Peyer's patch (tissue), 4 donors: ENCODE measurements around the gene SYDE1. TPM values are rescaled to one million over a fixed set of nuclear protein-coding genes. Genes with fewer than 3 reads are reported as not detected.

Source experiments
- DNase-seq, 3 donors: peaks; one replicate each; pipeline ENCODE4 v3.0.0-alpha.2; 2017 to 2019
- H3K27ac ChIP-seq, 4 donors: fragments of 200-600 bp; sonication (generic); one replicate each; pipeline ENCODE4 v1.5.1; 2016 to 2019
- H3K27me3 ChIP-seq, 2 donors: fragments of 200-600 bp; sonication (generic); one replicate each; pipeline ENCODE4 v1.5.1; 2019
- H3K36me3 ChIP-seq, 3 donors: fragments of 200-600 bp; sonication (generic); one replicate each; pipeline ENCODE4 v1.5.1; 2016 to 2019
- H3K4me1 ChIP-seq, 4 donors: fragments of 200-600 bp; sonication (generic); one replicate each; pipeline ENCODE4 v1.5.1; 2016 to 2019
- H3K4me3 ChIP-seq, 4 donors: fragments of 200-600 bp; sonication (generic); 1 replicate in 3 of 4; 2 replicates in 1 of 4; pipeline ENCODE4 v1.5.1; 2016 to 2019; ENCODE audit warnings: mild to moderate bottlenecking in 1 of 4
- H3K9me3 ChIP-seq, 4 donors: fragments of 200-600 bp; sonication (generic); one replicate each; pipeline ENCODE4 v1.5.1; 2016 to 2019; ENCODE audit warnings: mild to moderate bottlenecking in 1 of 4
- POLR2A ChIP-seq, 2 donors: fragments of 450-650 bp; IDR thresholded peaks; one replicate each; pipeline ENCODE4 v1.5.1; 2017; ENCODE audit warnings: antibody characterized with exemption in 2 of 2, mild to moderate bottlenecking in 2 of 2, moderate library complexity in 2 of 2
- total RNA-seq, 4 donors: library from RNA; depleted of rRNA; stranded (reverse); fragments of >200 nt; gene quantifications; one replicate each; pipeline ENCODE4 v1.1.0, GENCODE V29; 2016
- TF ChIP-seq, protein P1 (sequence below), 6 experiments: fragments of 450-650 bp in 4 of 6; fragments of 200-600 bp in 2 of 6; sonication (generic) in 1 of 6; IDR thresholded peaks; one replicate each; pipeline ENCODE4 v1.5.1; 2017 to 2019; ENCODE audit warnings: antibody characterized with exemption in 6 of 6, mild to moderate bottlenecking in 3 of 6, moderate library complexity in 1 of 6

Gene SYDE1
- total RNA-seq, 4 donors from 2014 or later, result 2.3 to 7.4 (median 6.2) TPM

DNA sequence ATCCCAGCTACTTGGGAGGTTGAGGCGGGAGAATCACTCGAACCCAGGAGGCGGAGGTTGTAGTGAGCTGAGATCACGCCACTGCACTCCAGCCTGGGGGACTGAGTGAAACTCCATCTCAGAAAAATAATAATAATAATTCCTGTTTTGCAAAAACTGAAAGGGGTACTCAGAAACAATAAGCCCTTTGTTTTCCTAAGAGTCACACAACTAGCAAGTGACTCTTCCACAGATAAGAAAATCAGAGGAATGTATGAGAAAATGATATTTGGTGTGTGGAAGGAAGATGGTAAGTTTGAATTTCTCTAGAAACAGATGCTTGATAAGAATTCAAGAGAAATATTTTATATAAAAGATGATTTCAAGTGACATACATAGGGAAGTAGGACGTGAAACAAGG, 35.1 kb downstream of the SYDE1 start:
- TF ChIP-seq POLR2A (IDR thresholded peaks at IDR 0.05), result no peak
- TF ChIP-seq, protein P1, sequence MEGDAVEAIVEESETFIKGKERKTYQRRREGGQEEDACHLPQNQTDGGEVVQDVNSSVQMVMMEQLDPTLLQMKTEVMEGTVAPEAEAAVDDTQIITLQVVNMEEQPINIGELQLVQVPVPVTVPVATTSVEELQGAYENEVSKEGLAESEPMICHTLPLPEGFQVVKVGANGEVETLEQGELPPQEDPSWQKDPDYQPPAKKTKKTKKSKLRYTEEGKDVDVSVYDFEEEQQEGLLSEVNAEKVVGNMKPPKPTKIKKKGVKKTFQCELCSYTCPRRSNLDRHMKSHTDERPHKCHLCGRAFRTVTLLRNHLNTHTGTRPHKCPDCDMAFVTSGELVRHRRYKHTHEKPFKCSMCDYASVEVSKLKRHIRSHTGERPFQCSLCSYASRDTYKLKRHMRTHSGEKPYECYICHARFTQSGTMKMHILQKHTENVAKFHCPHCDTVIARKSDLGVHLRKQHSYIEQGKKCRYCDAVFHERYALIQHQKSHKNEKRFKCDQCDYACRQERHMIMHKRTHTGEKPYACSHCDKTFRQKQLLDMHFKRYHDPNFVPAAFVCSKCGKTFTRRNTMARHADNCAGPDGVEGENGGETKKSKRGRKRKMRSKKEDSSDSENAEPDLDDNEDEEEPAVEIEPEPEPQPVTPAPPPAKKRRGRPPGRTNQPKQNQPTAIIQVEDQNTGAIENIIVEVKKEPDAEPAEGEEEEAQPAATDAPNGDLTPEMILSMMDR (IDR thresholded peaks at IDR 0.05), result no peak
- Histone ChIP-seq H3K27ac (no peak overlapping the region), H3K36me3 (no peaks in the 10 kb centered on the region), H3K4me3 (no peak overlapping the region), H3K4me1 (no peaks in the 10 kb centered on the region), H3K27me3 (no peaks in the 10 kb centered on the region), H3K9me3 (no peaks in the 10 kb centered on the region)
- no peak for DNase-seq

DNA sequence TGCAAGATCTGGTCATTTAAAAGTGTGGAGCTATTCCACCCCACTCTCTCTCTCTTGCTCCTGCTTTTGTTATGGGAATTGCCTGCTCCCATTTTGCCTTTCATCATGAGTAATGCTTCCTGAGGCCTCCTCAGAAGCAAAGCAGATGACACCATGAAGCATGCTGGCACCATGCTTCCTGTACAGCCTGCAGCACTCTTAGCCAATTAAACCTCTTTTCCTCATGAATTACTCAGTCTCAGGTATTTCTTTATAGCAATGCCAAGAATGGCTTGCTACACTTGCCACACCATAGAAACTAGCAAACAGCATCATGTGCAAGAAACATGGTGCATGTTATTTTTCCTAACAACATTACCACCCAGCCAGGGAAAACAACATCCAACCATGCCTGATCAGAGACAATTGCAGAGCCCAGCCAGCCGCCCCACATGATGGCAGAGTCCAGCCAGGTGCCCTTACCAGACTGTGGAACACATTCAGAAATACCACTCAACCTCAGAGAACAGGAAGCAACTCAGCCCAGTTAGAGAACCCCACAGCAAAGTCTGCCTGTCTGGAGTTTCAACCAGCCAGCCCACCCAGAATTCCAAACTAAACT, 36.9 kb downstream of the SYDE1 start:
- DNase-seq, result no peak
- Histone ChIP-seq H3K9me3 (no peaks in the 10 kb centered on the region), H3K4me3 (no peak overlapping the region), H3K27me3 (no peaks in the 10 kb centered on the region), H3K27ac (no peak overlapping the region), H3K4me1 (no peaks in the 10 kb centered on the region), H3K36me3 (no peaks in the 10 kb centered on the region)
- TF ChIP-seq, protein P1 (IDR thresholded peaks at IDR 0.05), result no peak
- TF ChIP-seq POLR2A (IDR thresholded peaks at IDR 0.05), result no peak

DNA sequence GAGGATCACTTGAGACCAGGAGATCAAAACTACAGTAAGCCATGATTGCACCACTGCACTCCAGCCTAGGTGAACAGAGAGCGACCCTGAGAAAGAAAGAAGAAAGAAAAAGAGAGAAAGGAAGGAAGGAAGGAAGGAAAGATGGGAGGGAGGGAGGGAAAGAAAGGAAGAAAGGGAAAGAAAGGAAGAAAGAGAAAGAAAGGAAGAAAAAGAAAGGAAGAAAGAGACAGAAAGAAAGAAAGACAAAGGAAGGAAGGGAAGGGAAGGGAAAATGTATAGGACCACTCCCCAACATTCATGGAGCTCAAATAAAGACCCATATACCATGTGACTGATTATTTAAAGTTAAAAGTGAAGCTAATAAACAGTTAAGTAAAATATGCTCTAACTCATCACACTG, 39.9 kb downstream of the SYDE1 start:
- Histone ChIP-seq H3K27me3 (no peaks in the 10 kb centered on the region), H3K36me3 (no peaks in the 10 kb centered on the region), H3K9me3 (no peaks in the 10 kb centered on the region), H3K4me3 (no peak overlapping the region), H3K27ac (no peak overlapping the region), H3K4me1 (no peaks in the 10 kb centered on the region)
- DNase-seq, result no peak
- TF ChIP-seq POLR2A (IDR thresholded peaks at IDR 0.05), result no peak
- TF ChIP-seq, protein P1 (IDR thresholded peaks at IDR 0.05), result no peak

DNA sequence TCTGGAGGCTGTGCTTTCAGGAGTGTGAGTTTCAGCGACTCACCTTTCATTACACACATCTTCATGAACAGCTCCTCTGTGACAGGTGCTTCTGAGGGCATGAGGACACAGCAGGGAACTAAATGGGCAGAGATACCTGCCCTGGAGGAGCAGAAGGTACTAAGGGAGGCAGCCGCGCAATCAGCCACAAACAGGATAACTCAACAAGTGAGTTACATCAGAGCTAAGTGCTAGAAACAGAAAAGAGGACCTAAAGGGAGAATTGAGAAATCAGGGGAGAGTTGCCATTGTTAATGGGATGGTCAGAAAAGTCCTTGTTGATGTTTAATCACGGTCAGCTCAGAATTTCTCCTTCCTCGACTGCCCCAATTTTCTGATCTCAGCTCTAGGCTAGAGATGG, 42.5 kb downstream of the SYDE1 start:
- TF ChIP-seq, protein P1 (IDR thresholded peaks at IDR 0.05), result no peak
- no peak for TF ChIP-seq POLR2A (IDR thresholded peaks at IDR 0.05)
- Histone ChIP-seq H3K36me3 (no peaks in the 10 kb centered on the region), H3K4me3 (no peak overlapping the region), H3K9me3 (no peaks in the 10 kb centered on the region), H3K4me1 (no peaks in the 10 kb centered on the region), H3K27me3 (no peaks in the 10 kb centered on the region), H3K27ac (no peak overlapping the region)
- DNase-seq, result no peak

DNA sequence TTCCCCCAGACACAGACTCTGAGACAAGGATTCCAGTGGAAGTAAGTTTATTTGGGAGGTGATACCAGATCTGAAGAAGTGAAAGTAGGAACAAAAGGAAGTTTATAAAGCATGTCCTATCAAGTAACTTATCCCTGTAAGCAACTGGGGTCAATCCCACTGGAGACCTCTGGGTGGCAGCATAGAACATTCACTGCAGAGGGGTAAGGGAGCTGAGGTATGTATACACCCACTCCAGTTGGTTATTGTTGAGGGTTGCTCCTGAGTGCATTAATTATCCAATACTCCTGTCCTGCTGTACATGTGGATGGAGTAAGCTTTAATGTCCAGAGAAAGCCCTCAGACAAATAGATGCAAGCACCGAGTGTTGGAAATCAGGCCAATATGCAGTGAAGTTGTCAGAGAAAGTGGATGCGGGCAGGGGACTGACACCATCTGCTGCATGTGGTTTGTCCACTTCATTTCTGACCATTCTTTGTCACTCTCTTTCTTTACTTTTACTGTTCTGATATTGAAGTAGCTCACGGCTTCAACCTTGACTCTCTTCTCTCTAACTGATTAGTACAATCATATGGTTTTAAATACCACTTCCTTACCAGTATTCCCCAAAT, 46.9 kb downstream of the SYDE1 start:
- Histone ChIP-seq H3K27ac (no peak overlapping the region), H3K4me1 (no peaks in the 10 kb centered on the region), H3K36me3 (no peaks in the 10 kb centered on the region), H3K9me3 (no peaks in the 10 kb centered on the region), H3K27me3 (no peaks in the 10 kb centered on the region), H3K4me3 (no peak overlapping the region)
- TF ChIP-seq, protein P1 (IDR thresholded peaks at IDR 0.05), result peak in 5 of 6 experiments; percentile 8 to 44 (median 29)
- TF ChIP-seq POLR2A (IDR thresholded peaks at IDR 0.05), result no peak
- peak in 1 of 3 donors; percentile 57 for DNase-seq
